Activated B cell treated with CpG ODN at 0.5 μM for 24 hours (primary cell): Measurements from ENCODE around the gene SMG6. TPM values are rescaled to one million over a fixed set of nuclear protein-coding genes. Genes with fewer than 3 reads are reported as not detected.
"Not testable (repeated sequence)": the region's sequence is repeated elsewhere in the genome, so short reads cannot be mapped to it uniquely, and the experiment has no call there.

Source experiments
- ATAC-seq: fragments of 200-7000 bp; cut with Tn5 transposase; one replicate; pipeline ENCODE4 v1.10.0; 2021; ENCODE audit warnings: low read depth, mild to moderate bottlenecking, moderate library complexity
- CTCF ChIA-PET: fragments of 350-600 bp; sonication (Branson Sonifier 250); formaldehyde crosslinking; loops from one replicate; lab custom pipeline; 2021; ENCODE audit warnings: antibody characterized with exemption; lab: Charles Lee
- POLR2A ChIA-PET: fragments of 350-600 bp; sonication (Branson Sonifier 250); formaldehyde crosslinking; loops from one replicate; lab custom pipeline; 2021; ENCODE audit warnings: antibody characterized with exemption; lab: Charles Lee
- DNase-seq: peaks from one replicate; pipeline ENCODE4 v3.0.0; 2022
- H3K27ac Mint-ChIP-seq: one replicate; pipeline ENCODE4 v1.8.0; 2020; ENCODE audit warnings: mixed read lengths
- H3K27me3 Mint-ChIP-seq: one replicate; pipeline ENCODE4 v1.8.0; 2021; ENCODE audit warnings: mixed read lengths
- H3K36me3 Mint-ChIP-seq: one replicate; pipeline ENCODE4 v1.8.0; 2021; ENCODE audit warnings: low read depth, mixed read lengths
- H3K4me1 Mint-ChIP-seq: one replicate; pipeline ENCODE4 v1.8.0; 2021; ENCODE audit warnings: mixed read lengths
- H3K4me3 Mint-ChIP-seq: one replicate; pipeline ENCODE4 v1.8.0; 2020; ENCODE audit warnings: mild to moderate bottlenecking, mixed read lengths
- H3K9me3 Mint-ChIP-seq: one replicate; pipeline ENCODE4 v1.8.0; 2020; ENCODE audit warnings: mixed read lengths
- intact Hi-C: fragments of 100-400 bp; cut with micrococcal nuclease; formaldehyde crosslinking; loops from one replicate; pipeline ENCODE4 v1.15.1; 2024
- total RNA-seq: library from RNA; stranded (reverse); gene quantifications from 2 replicates; pipeline ENCODE4 v1.2.3, GENCODE V29; 2022
- TF ChIP-seq, protein P1 (sequence below): fragments of 200-600 bp; IDR thresholded peaks from one replicate; pipeline ENCODE4 v1.8.0; 2022; ENCODE audit warnings: antibody characterized with exemption, mild to moderate bottlenecking

The SMG6 gene
- total RNA-seq, 1 donor from 2014 or later = 30.5 TPM

DNA sequence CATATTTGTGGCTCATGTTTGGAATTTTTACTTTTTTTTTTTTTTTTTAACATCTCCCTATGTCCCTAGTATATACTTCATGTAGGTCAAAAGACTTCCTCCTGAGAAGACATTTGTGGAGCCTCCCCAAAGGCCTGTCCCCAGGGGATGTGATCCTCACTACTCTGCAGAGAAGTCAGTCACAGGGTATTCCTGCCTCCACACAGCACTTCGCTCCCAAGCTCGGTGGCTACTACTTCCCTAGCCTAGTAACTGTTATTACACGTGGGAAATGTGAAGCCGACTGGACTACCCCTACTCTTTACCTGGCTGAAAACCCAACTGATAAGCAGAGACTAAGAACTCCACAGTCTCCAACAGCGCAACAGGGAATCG, 131.9 kb downstream of the SMG6 start:
- no peaks in the 10 kb centered on the region for H3K9me3 Mint-ChIP-seq
- ChIA-PET CTCF (interaction anchor here (7.7 kb wide), 1 partner anchor 114 kb away, joined by 89 read pairs; the partner anchor contains the start of gene HIC1), POLR2A (no interaction called here)
- ATAC-seq = no peak
- intact Hi-C loops = no loop called here
- TF ChIP-seq, protein P1, sequence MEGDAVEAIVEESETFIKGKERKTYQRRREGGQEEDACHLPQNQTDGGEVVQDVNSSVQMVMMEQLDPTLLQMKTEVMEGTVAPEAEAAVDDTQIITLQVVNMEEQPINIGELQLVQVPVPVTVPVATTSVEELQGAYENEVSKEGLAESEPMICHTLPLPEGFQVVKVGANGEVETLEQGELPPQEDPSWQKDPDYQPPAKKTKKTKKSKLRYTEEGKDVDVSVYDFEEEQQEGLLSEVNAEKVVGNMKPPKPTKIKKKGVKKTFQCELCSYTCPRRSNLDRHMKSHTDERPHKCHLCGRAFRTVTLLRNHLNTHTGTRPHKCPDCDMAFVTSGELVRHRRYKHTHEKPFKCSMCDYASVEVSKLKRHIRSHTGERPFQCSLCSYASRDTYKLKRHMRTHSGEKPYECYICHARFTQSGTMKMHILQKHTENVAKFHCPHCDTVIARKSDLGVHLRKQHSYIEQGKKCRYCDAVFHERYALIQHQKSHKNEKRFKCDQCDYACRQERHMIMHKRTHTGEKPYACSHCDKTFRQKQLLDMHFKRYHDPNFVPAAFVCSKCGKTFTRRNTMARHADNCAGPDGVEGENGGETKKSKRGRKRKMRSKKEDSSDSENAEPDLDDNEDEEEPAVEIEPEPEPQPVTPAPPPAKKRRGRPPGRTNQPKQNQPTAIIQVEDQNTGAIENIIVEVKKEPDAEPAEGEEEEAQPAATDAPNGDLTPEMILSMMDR = no peak
- H3K36me3 Mint-ChIP-seq = peaks cover 66% of the 10 kb centered on the region
- no peak overlapping the region for H3K4me3 Mint-ChIP-seq
- DNase-seq = no peak
- H3K4me1 Mint-ChIP-seq = no peaks in the 10 kb centered on the region
- no peaks in the 10 kb centered on the region for H3K27me3 Mint-ChIP-seq
- no peak overlapping the region for H3K27ac Mint-ChIP-seq

DNA sequence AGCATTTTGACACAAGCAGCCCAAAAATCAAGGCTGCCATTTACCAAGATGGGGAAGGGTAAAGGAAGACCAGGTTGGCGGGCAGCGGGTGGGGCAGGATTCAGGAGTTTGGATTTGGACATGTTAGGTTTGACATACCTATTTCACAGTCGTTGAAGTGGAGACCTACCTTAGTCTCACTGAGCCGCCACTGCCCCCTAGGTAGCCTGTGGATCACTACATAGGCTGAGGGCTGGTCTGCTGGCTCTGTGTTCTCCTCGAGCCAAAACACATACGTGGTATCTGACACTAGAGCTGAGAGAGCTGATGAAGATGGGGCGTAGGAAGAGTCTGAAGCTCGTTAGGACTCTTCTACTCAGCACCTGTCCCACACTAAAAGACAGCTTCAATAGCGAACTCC, 133.6 kb downstream of the SMG6 start:
- Mint-ChIP-seq H3K27ac (no peak overlapping the region), H3K9me3 (no peaks in the 10 kb centered on the region), H3K4me1 (no peaks in the 10 kb centered on the region), H3K36me3 (peaks cover 66% of the 10 kb centered on the region), H3K4me3 (no peak overlapping the region), H3K27me3 (no peaks in the 10 kb centered on the region)
- intact Hi-C loops = loop anchor here (1.0 kb wide), 2 partner anchors 74 to 115 kb away; partner anchors contain the start of gene HIC1
- TF ChIP-seq, protein P1 = no peak
- ATAC-seq (peak; percentile 84), DNase-seq (peak; percentile 20)
- ChIA-PET CTCF (interaction anchor here (0.6 to 7.7 kb wide), 9 partner anchors 33 to 118 kb away, joined by 3 to 89 read pairs (median 5); partner anchors contain the start of gene HIC1), POLR2A (interaction anchor here (1.4 kb wide), 1 partner anchor 115 kb away, joined by 3 read pairs; the partner anchor contains the start of gene HIC1)

DNA sequence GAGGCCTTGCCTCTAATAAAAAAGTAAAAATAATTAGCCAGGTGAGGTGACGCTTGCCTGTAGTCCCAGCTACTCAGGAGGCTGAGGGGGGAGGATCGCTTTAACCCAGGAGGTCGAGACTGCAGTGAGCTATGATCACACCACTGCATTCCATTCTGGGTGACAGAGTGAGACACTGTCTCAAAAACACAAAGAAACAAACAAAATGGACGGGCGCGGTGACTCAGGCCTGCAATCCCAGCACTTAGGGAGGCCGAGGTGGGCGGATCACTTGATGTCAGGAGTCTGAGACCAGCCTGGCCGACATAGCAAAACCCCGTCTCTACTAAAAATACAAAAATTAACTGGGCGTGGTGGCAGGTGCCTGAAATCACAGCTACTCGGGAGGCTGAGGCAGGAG, 137.9 kb downstream of the SMG6 start:
- peaks cover 52% of the 10 kb centered on the region for H3K36me3 Mint-ChIP-seq
- H3K4me1 Mint-ChIP-seq, H3K27me3 Mint-ChIP-seq, H3K4me3 Mint-ChIP-seq, ATAC-seq, H3K9me3 Mint-ChIP-seq, intact Hi-C loops, H3K27ac Mint-ChIP-seq, DNase-seq: not testable (repeated sequence)
- POLR2A ChIA-PET = interaction anchor here (0.9 to 1.5 kb wide), 3 partner anchors 76 to 109 kb away, joined by 3 to 5 read pairs (median 4); no protein-coding TSS in a partner anchor
- CTCF ChIA-PET = interaction anchor here (1.8 to 7.7 kb wide), 2 partner anchors 79 to 108 kb away, joined by 7 to 89 read pairs; partner anchors contain the start of gene HIC1

DNA sequence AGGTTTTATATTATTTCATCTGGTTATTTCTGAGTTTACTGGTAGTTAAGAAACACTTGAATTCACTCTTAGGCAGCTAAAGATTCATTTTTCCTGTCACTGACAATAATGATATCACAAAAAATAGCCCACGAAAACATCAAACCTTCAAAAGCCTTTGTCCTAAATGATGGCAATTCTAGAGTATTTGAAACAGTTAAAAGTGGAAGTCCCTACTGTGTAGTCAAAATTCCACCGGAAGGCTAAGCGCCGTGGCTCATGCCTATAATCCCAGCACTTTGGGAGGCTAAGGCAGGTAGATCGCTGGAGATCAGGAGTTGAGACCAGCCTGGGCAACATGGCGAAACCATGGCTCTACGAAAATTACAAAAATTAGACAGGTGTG, 145.2 kb downstream of the SMG6 start:
- Mint-ChIP-seq H3K27ac (no peak overlapping the region), H3K36me3 (peaks cover 48% of the 10 kb centered on the region), H3K4me1 (peaks cover 10% of the 10 kb centered on the region), H3K4me3 (no peak overlapping the region), H3K9me3 (no peaks in the 10 kb centered on the region), H3K27me3 (no peaks in the 10 kb centered on the region)
- CTCF ChIA-PET = interaction anchor here (0.7 kb wide), 1 partner anchor 104 kb away, joined by 3 read pairs; the partner anchor contains the start of gene HIC1
- ATAC-seq (no peak), DNase-seq (no peak)
- POLR2A ChIA-PET = no interaction called here
- intact Hi-C loops = loop anchor here (5.0 kb wide), 1 partner anchor 36 kb away; no protein-coding TSS in a partner anchor
- TF ChIP-seq, protein P1 = no peak

DNA sequence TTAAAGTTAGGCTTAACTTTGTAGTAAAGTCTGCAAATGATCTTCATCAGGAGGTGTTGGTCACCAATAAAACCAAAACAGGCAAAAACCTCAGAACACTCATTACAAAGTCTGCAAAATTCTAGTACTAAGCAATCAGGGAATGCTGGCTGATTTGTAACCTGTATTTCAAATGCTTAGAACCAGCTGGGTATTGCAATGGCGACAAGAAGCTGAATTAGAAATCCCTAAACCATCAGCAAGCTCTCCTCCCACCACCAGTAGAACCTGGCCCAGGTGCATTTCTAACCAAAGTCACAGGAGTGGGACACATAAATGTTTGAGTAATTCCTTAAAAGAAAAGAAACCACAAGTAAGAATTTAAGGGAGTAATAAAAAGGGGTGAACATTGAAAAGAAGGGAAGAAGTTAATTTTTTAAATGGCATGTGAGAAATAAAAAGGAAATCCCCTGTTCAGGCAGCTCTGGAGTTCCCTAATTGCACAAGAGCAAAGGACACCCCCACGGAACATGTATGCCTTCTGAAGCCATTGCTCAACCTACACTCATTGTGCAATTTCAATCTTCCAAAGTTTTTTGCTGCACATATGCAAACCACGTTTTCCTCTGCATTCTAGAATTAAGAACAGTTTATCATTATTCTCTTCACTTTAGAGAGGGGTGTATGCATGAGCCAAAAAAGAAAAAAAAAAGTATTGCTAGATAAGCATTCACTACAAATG, 145.8 kb downstream of the SMG6 start:
- Mint-ChIP-seq H3K9me3 (no peaks in the 10 kb centered on the region), H3K27me3 (no peaks in the 10 kb centered on the region), H3K36me3 (peaks cover 51% of the 10 kb centered on the region), H3K4me1 (peaks cover 10% of the 10 kb centered on the region), H3K4me3 (no peak overlapping the region), H3K27ac (no peak overlapping the region)
- intact Hi-C loops = loop anchor here (5.0 kb wide), 1 partner anchor 36 kb away; no protein-coding TSS in a partner anchor
- DNase-seq (no peak), ATAC-seq (no peak)
- TF ChIP-seq, protein P1 = no peak
- ChIA-PET CTCF (interaction anchor here (0.7 kb wide), 2 partner anchors 88 to 103 kb away, joined by 3 read pairs; partner anchors contain the start of gene HIC1), POLR2A (no interaction called here)
